SK-N-SH (cell line): ENCODE data around the gene ZNF726. TPM values are rescaled to one million over a fixed set of nuclear protein-coding genes. Genes with fewer than 3 reads are reported as not detected.

ENCODE experiments used
- CTCF ChIA-PET: fragments of 300-600, 350-600 bp; formaldehyde crosslinking; extraction: SDS; loops from one replicate; lab custom pipeline; 2021; lab: Yijun Ruan, JAX
- POLR2A ChIA-PET: fragments of 350-600 bp; sonication (Branson Sonifier 250); formaldehyde crosslinking; extraction: SDS; loops from one replicate; lab custom pipeline; 2020; ENCODE audit warnings: antibody characterized with exemption, inconsistent platforms; lab: Yijun Ruan, JAX
- DNase-seq: peaks from one replicate; pipeline ENCODE4 v3.0.0; 2012
- H2AFZ ChIP-seq: fragments of 200-600 bp; sonication (generic); 2 replicates; pipeline ENCODE4 v1.8.1; 2016; ENCODE audit warnings: antibody characterized with exemption, mild to moderate bottlenecking, low read depth
- H3F3A ChIP-seq: fragments of 200-600 bp; sonication (generic); replicated peaks from 2 replicates; pipeline ENCODE3; 2016; ENCODE audit warnings: antibody characterized with exemption, mild to moderate bottlenecking; ENCODE audit not compliant: insufficient read depth
- H3K27ac ChIP-seq, 2 experiments: fragments of 200-500 bp in 1 of 2; fragments of 200-600 bp in 1 of 2; sonication (Bioruptor generic) in 1 of 2; sonication (generic), shearing (Covaris generic) in 1 of 2; 2 replicates each; pipeline versions ENCODE4 v1.5.1 to v1.6.1; 2014 to 2016; ENCODE audit warnings: low read depth in 2 of 2, inconsistent platforms in 1 of 2, low read length in 1 of 2, mild to moderate bottlenecking in 1 of 2, mixed read lengths in 1 of 2
- H3K27me3 ChIP-seq: fragments of 200-600 bp; sonication (generic), shearing (Covaris generic); 2 replicates; pipeline ENCODE4 v1.6.1; 2016; ENCODE audit warnings: mixed run types; ENCODE audit not compliant: insufficient read depth
- H3K36me3 ChIP-seq, 2 experiments: fragments of 200-500 bp in 1 of 2; fragments of 200-600 bp in 1 of 2; sonication (Bioruptor generic) in 1 of 2; sonication (generic) in 1 of 2; replicated peaks in 1 of 2; 2 replicates each; pipeline versions ENCODE3 to v1.5.1; 2014 to 2016; ENCODE audit warnings: low read length in 1 of 2, mild to moderate bottlenecking in 1 of 2; ENCODE audit not compliant: insufficient read depth in 2 of 2, control insufficient read depth in 1 of 2
- H3K4me1 ChIP-seq, 2 experiments: fragments of 200-500 bp in 1 of 2; fragments of 200-600 bp in 1 of 2; sonication (Bioruptor generic) in 1 of 2; sonication (generic), shearing (Covaris generic) in 1 of 2; 2 replicates each; pipeline versions ENCODE4 v1.5.1 to v1.6.1; 2014 to 2016; ENCODE audit warnings: low read depth in 1 of 2, low read length in 1 of 2, mixed run types in 1 of 2; ENCODE audit not compliant: insufficient read depth in 2 of 2, control insufficient read depth in 1 of 2
- H3K4me2 ChIP-seq: fragments of 200-600 bp; sonication (generic), shearing (Covaris generic); 2 replicates; pipeline ENCODE4 v1.6.1; 2017; ENCODE audit warnings: mixed run types
- H3K4me3 ChIP-seq, 2 experiments: fragments of 200-500 bp in 1 of 2; fragments of 200-600 bp in 1 of 2; sonication (Bioruptor generic) in 1 of 2; sonication (generic), shearing (Covaris generic) in 1 of 2; 2 replicates each; pipeline versions ENCODE4 v1.5.1 to v1.8.1; 2014 to 2016; ENCODE audit warnings: low read depth in 2 of 2, inconsistent platforms in 1 of 2, low read length in 1 of 2, mild to moderate bottlenecking in 1 of 2, mixed read lengths in 1 of 2, moderate library complexity in 1 of 2
- H3K79me2 ChIP-seq: fragments of 200-600 bp; sonication (generic); 2 replicates; pipeline ENCODE4 v1.8.1; 2017; ENCODE audit warnings: mild to moderate bottlenecking; ENCODE audit not compliant: insufficient read depth
- H3K9ac ChIP-seq: fragments of 200-600 bp; sonication (generic); 2 replicates; pipeline ENCODE4 v1.6.1; 2017; ENCODE audit warnings: mixed run types
- H3K9me2 ChIP-seq: fragments of 200-600 bp; sonication (generic); 2 replicates; pipeline ENCODE4 v1.6.1; 2017; ENCODE audit warnings: mixed run types
- H3K9me3 ChIP-seq: fragments of 200-600 bp; sonication (generic); 2 replicates; pipeline ENCODE4 v1.6.1; 2017; ENCODE audit warnings: mixed run types, mild to moderate bottlenecking, moderate library complexity
- H4K20me1 ChIP-seq: fragments of 200-600 bp; sonication (generic); 2 replicates; pipeline ENCODE4 v1.6.1; 2017; ENCODE audit warnings: mild to moderate bottlenecking, mixed run types; ENCODE audit not compliant: insufficient read depth
- ELF1 ChIP-seq: IDR thresholded peaks from 2 replicates; pipeline ENCODE4 v1.4.0; 2012
- EP300 ChIP-seq, 2 experiments: IDR thresholded peaks; 2 replicates each; pipeline versions ENCODE4 v1.4.0 to v1.6.1; 2012; ENCODE audit warnings: borderline replicate concordance in 1 of 2, low read depth in 1 of 2, low read length in 1 of 2
- EZH2phosphoT487 ChIP-seq: fragments of 200-600 bp; sonication (generic); IDR thresholded peaks from 2 replicates; pipeline ENCODE4 v1.6.1; 2017; ENCODE audit warnings: low read depth, mixed run types, mild to moderate bottlenecking, antibody characterized with exemption, moderate library complexity, borderline replicate concordance
- FOSL2 ChIP-seq: IDR thresholded peaks from 2 replicates; pipeline ENCODE4 v1.4.0; 2012; ENCODE audit warnings: low read depth, mild to moderate bottlenecking, moderate library complexity, borderline replicate concordance
- GABPA ChIP-seq: IDR thresholded peaks from 2 replicates; pipeline ENCODE4 v1.4.0; 2012; ENCODE audit warnings: low read depth, mild to moderate bottlenecking
- GATA2 ChIP-seq: sonication (generic); formaldehyde crosslinking; IDR thresholded peaks from 2 replicates; pipeline ENCODE4 v1.5.0; 2020; ENCODE audit warnings: mild to moderate bottlenecking, missing genetic modification reagents
- MAX ChIP-seq: IDR thresholded peaks from 2 replicates; pipeline ENCODE4 v1.4.0; 2012; ENCODE audit warnings: low read depth
- MXI1 ChIP-seq: IDR thresholded peaks from 2 replicates; pipeline ENCODE4 v1.6.1; 2012; ENCODE audit warnings: mild to moderate bottlenecking, low read depth, low read length, improper control_type of control experiment
- NRF1 ChIP-seq: IDR thresholded peaks from 2 replicates; pipeline ENCODE4 v1.6.1; 2012; ENCODE audit warnings: low read depth, mild to moderate bottlenecking, low read length
- PBX3 ChIP-seq: IDR thresholded peaks from 2 replicates; pipeline ENCODE4; 2012
- POLR2AphosphoS5 ChIP-seq: IDR thresholded peaks from 2 replicates; pipeline ENCODE4 v1.6.1; 2012; ENCODE audit warnings: low read depth, low read length
- RAD21 ChIP-seq: IDR thresholded peaks from 2 replicates; pipeline ENCODE4 v1.6.1; 2012; ENCODE audit warnings: mild to moderate bottlenecking, low read length
- RCOR1 ChIP-seq: fragments of 150-350 bp; IDR thresholded peaks from 2 replicates; pipeline ENCODE4 v1.6.1; 2017; ENCODE audit warnings: antibody characterized with exemption, low read length
- REST ChIP-seq: IDR thresholded peaks from 2 replicates; pipeline ENCODE4 v1.6.1; 2012; ENCODE audit warnings: mild to moderate bottlenecking, low read depth, low read length, moderate library complexity
- RFX5 ChIP-seq: IDR thresholded peaks from 2 replicates; pipeline ENCODE4 v1.6.1; 2012; ENCODE audit warnings: mild to moderate bottlenecking, improper control_type of control experiment, low read length
- SMC3 ChIP-seq: IDR thresholded peaks from 2 replicates; pipeline ENCODE4 v1.6.1; 2012; ENCODE audit warnings: low read depth, low read length, improper control_type of control experiment
- TAF1 ChIP-seq: IDR thresholded peaks from 2 replicates; pipeline ENCODE4 v1.6.1; 2012; ENCODE audit warnings: low read depth, mild to moderate bottlenecking, low read length, moderate library complexity, borderline replicate concordance
- USF1 ChIP-seq: IDR thresholded peaks from 2 replicates; pipeline ENCODE4 v1.4.0; 2012; ENCODE audit warnings: low read depth, borderline replicate concordance
- USF2 ChIP-seq: fragments of 150-350 bp; IDR thresholded peaks from 2 replicates; pipeline ENCODE4 v1.6.1; 2017; ENCODE audit warnings: antibody characterized with exemption, low read length, low read depth, borderline replicate concordance
- ZBTB33 ChIP-seq: IDR thresholded peaks from 2 replicates; pipeline ENCODE4 v1.4.0; 2012; ENCODE audit warnings: low read depth, borderline replicate concordance
- WGBS: methylation state at CpG from one replicate; pipeline ENCODE4 v1.1.6; 2017; ENCODE audit warnings: low lambda C conversion rate; 5-methylcytosine and 5-hydroxymethylcytosine counted together
- polyA plus RNA-seq, 3 experiments: library from polyadenylated mRNA; depleted of rRNA; stranded (reverse); fragments of >200 nt; gene quantifications; 2 replicates each; pipeline ENCODE4 v1.2.3, GENCODE V29; 2012

Gene ZNF726
- polyA plus RNA-seq, 1 of the 3 experiments (the other 2 are of a cell fraction): 3.4 TPM

- H3K27ac ChIP-seq: no peak overlapping the region
- POLR2A ChIA-PET: no interaction called here
- H3K4me3 ChIP-seq: no peak overlapping the region
- no peaks in the 10 kb centered on the region for H3K79me2 ChIP-seq
- no peak for DNase-seq
- H2AFZ ChIP-seq: no peak overlapping the region
- no peak overlapping the region for H3K4me2 ChIP-seq
- H3K27me3 ChIP-seq: no peaks in the 10 kb centered on the region
- no peak for TF ChIP-seq NRF1
- CTCF ChIA-PET: no interaction called here
- H4K20me1 ChIP-seq: no peaks in the 10 kb centered on the region
- H3F3A ChIP-seq: no peaks in the 10 kb centered on the region
- H3K4me1 ChIP-seq: no peaks in the 10 kb centered on the region
- no peaks in the 10 kb centered on the region for H3K9me3 ChIP-seq
- H3K36me3 ChIP-seq: no peaks in the 10 kb centered on the region
- 0% methylated on average over 1 of the region's 1 CpG for WGBS
- no peaks in the 10 kb centered on the region for H3K9me2 ChIP-seq
- no peak overlapping the region for H3K9ac ChIP-seq
Measured at GRCh38 chr19:23896912-23897311, 17.8 kb upstream of the ZNF726 start.

- H2AFZ ChIP-seq: no peak overlapping the region
- no peaks in the 10 kb centered on the region for H3K27me3 ChIP-seq
- no peaks in the 10 kb centered on the region for H3K4me1 ChIP-seq
- WGBS: 9% methylated on average over 4 of the region's 4 CpGs
- no peaks in the 10 kb centered on the region for H3K36me3 ChIP-seq
- no peak overlapping the region for H3K4me2 ChIP-seq
- POLR2A ChIA-PET: no interaction called here
- CTCF ChIA-PET: no interaction called here
- H3K9ac ChIP-seq: no peak overlapping the region
- no peaks in the 10 kb centered on the region for H4K20me1 ChIP-seq
- H3K79me2 ChIP-seq: no peaks in the 10 kb centered on the region
- H3F3A ChIP-seq: no peaks in the 10 kb centered on the region
- no peaks in the 10 kb centered on the region for H3K9me3 ChIP-seq
- H3K4me3 ChIP-seq: no peak overlapping the region
- no peak overlapping the region for H3K27ac ChIP-seq
- no peak for DNase-seq
- TF ChIP-seq USF1: no peak
- no peak for TF ChIP-seq RFX5
- TF ChIP-seq GATA2 (CRISPR knock-in tag): no peak
- no peak for TF ChIP-seq GABPA
- no peak for TF ChIP-seq MXI1
- TF ChIP-seq POLR2AphosphoS5: no peak
- TF ChIP-seq SMC3: no peak
- TF ChIP-seq USF2: no peak
- no peak for TF ChIP-seq EP300 (IDR thresholded peaks at IDR 0.05; ENCODE audit: borderline replicate concordance in 1 of 2, low read depth in 1 of 2, low read length in 1 of 2)
- TF ChIP-seq REST: no peak
- TF ChIP-seq RCOR1: no peak
- no peak for TF ChIP-seq RAD21
- TF ChIP-seq MAX: no peak
- no peak for TF ChIP-seq ELF1
- TF ChIP-seq NRF1: no peak
- no peak for TF ChIP-seq TAF1
- no peak for TF ChIP-seq ZBTB33
- no peak for TF ChIP-seq PBX3
- TF ChIP-seq FOSL2: no peak
- no peak for TF ChIP-seq EZH2phosphoT487
- no peaks in the 10 kb centered on the region for H3K9me2 ChIP-seq
Measured at GRCh38 chr19:23901360-23901759, 13.3 kb upstream of the ZNF726 start.
